GM06990 (cell line): Measurements from ENCODE around the gene ATXN7L3B.
"Not testable (repeated sequence)": the region's sequence is repeated elsewhere in the genome, so short reads cannot be mapped to it uniquely, and the experiment has no call there.

Experiments used
- DNase-seq: peaks from one replicate; pipeline ENCODE4 v3.0.0-alpha.2; 2011; ENCODE audit not compliant: insufficient read length; ENCODE audit errors: extremely low read depth
- H3K27me3 ChIP-seq: replicated peaks from 2 replicates; pipeline ENCODE4 v1.6.0; 2011; ENCODE audit warnings: low read length; ENCODE audit not compliant: control insufficient read depth, insufficient read depth
- H3K36me3 ChIP-seq: 2 replicates; pipeline ENCODE4 v1.5.1; 2011; ENCODE audit warnings: low read length; ENCODE audit not compliant: control insufficient read depth, insufficient read depth
- H3K4me3 ChIP-seq: replicated peaks from 2 replicates; pipeline ENCODE4 v1.5.1; 2011; ENCODE audit warnings: low read depth, mild to moderate bottlenecking, control low read depth, low read length
- CTCF ChIP-seq: IDR thresholded peaks from 2 replicates; pipeline ENCODE4 v1.5.1; 2011; ENCODE audit warnings: low read length, control low read depth, mild to moderate bottlenecking, inconsistent platforms; ENCODE audit not compliant: insufficient read depth, poor library complexity, severe bottlenecking

ATXN7L3B gene

GRCh38 chr12:74499192-74499591 lies 38.4 kb upstream of the ATXN7L3B start:
- no peak overlapping the region for H3K4me3 ChIP-seq
- TF ChIP-seq CTCF, result no peak
- H3K36me3 ChIP-seq, result no peaks in the 10 kb centered on the region
- DNase-seq, result no peak
- no peaks in the 10 kb centered on the region for H3K27me3 ChIP-seq

GRCh38 chr12:74508873-74509657 lies 28.6 kb upstream of the ATXN7L3B start:
- not testable (repeated sequence) for H3K4me3 ChIP-seq, H3K27me3 ChIP-seq, H3K36me3 ChIP-seq, DNase-seq

GRCh38 chr12:74509886-74510285 lies 27.7 kb upstream of the ATXN7L3B start:
- no peak for TF ChIP-seq CTCF
- no peak for DNase-seq
- H3K27me3 ChIP-seq, result no peaks in the 10 kb centered on the region
- no peak overlapping the region for H3K4me3 ChIP-seq
- no peaks in the 10 kb centered on the region for H3K36me3 ChIP-seq

- Histone ChIP-seq H3K27me3 (no peaks in the 10 kb centered on the region), H3K36me3 (no peaks in the 10 kb centered on the region), H3K4me3 (no peak overlapping the region)
- TF ChIP-seq CTCF, result no peak
- no peak for DNase-seq
Observed at GRCh38 chr12:74514098-74514872, 23.4 kb upstream of the ATXN7L3B start.

- H3K36me3 ChIP-seq, result no peaks in the 10 kb centered on the region
- H3K27me3 ChIP-seq, result no peaks in the 10 kb centered on the region
- no peak overlapping the region for H3K4me3 ChIP-seq
- DNase-seq, result no peak
- TF ChIP-seq CTCF, result no peak
Observed at GRCh38 chr12:74515849-74516248, 21.8 kb upstream of the ATXN7L3B start.

- no peak for DNase-seq
- no peak for TF ChIP-seq CTCF
Observed at GRCh38 chr12:74526535-74526934, 11.1 kb upstream of the ATXN7L3B start.

More at GRCh38 chr12:74526535-74526934, 11.1 kb upstream of the ATXN7L3B start:
- Histone ChIP-seq H3K36me3 (no peaks in the 10 kb centered on the region), H3K4me3 (no peak overlapping the region), H3K27me3 (no peaks in the 10 kb centered on the region)
